NCI-H2196 treated with DMSO at 0.1 percent for 48 hours (cell line): ENCODE measurements around the gene MICU1.
"Not testable (repeated sequence)": the region's sequence is repeated elsewhere in the genome, so short reads cannot be mapped to it uniquely, and the experiment has no call there.

Source experiments
- DNase-seq: peaks from one replicate; lab custom pipeline; 2025; ENCODE audit not compliant: unreplicated experiment; lab: John Stamatoyannopoulos, UW

Gene MICU1

GRCh38 chr10:72460284-72460876, 165.5 kb downstream of the MICU1 start:
- DNase-seq = no peak

GRCh38 chr10:72459301-72459700, 166.6 kb downstream of the MICU1 start:
- DNase-seq = no peak

GRCh38 chr10:72455889-72456595, 169.8 kb downstream of the MICU1 start:
- DNase-seq = no peak

- DNase-seq = no peak
Measured at GRCh38 chr10:72449941-72450441, 175.9 kb downstream of the MICU1 start.

GRCh38 chr10:72445851-72446250, 180.0 kb downstream of the MICU1 start:
- no peak for DNase-seq

- DNase-seq = not testable (repeated sequence)
Measured at GRCh38 chr10:72442969-72443368, 182.9 kb downstream of the MICU1 start.

GRCh38 chr10:72435570-72435969, 190.3 kb downstream of the MICU1 start:
- no peak for DNase-seq

- not testable (repeated sequence) for DNase-seq
Measured at GRCh38 chr10:72430936-72431335, 194.9 kb downstream of the MICU1 start.

- DNase-seq = no peak
Measured at GRCh38 chr10:72429931-72430330, 195.9 kb downstream of the MICU1 start.

- DNase-seq = no peak
Measured at GRCh38 chr10:72426986-72427385, 198.9 kb downstream of the MICU1 start.

- DNase-seq = no peak
Measured at GRCh38 chr10:72425133-72425532, 200.7 kb downstream of the MICU1 start.

- DNase-seq = no peak
Measured at GRCh38 chr10:72424561-72424960, 201.3 kb downstream of the MICU1 start.

GRCh38 chr10:72423426-72423825, 202.5 kb downstream of the MICU1 start:
- DNase-seq = no peak

- no peak for DNase-seq
Measured at GRCh38 chr10:72421885-72422540, 203.9 kb downstream of the MICU1 start.

GRCh38 chr10:72419241-72419640, 206.6 kb downstream of the MICU1 start:
- no peak for DNase-seq

- no peak for DNase-seq
Measured at GRCh38 chr10:72418679-72419078, 207.2 kb downstream of the MICU1 start.

- no peak for DNase-seq
Measured at GRCh38 chr10:72417971-72418370, 207.9 kb downstream of the MICU1 start.

GRCh38 chr10:72416661-72417060, 209.2 kb downstream of the MICU1 start:
- DNase-seq = no peak

- DNase-seq = no peak
Measured at GRCh38 chr10:72414642-72415041, 211.2 kb downstream of the MICU1 start.

- no peak for DNase-seq
Measured at GRCh38 chr10:72409167-72409566, 216.7 kb downstream of the MICU1 start.

GRCh38 chr10:72407927-72408600, 217.8 kb downstream of the MICU1 start:
- no peak for DNase-seq

- DNase-seq = no peak
Measured at GRCh38 chr10:72407471-72407870, 218.4 kb downstream of the MICU1 start.
